GM23338 (cell line): ENCODE results near the gene TSC2. TPM values are rescaled to one million over a fixed set of nuclear protein-coding genes. Genes with fewer than 3 reads are reported as not detected.

Experiments used
- ATAC-seq: fragments of 200-7000 bp; cut with Tn5 transposase; 3 replicates; pipeline ENCODE4 v1.9.1; 2020
- DNase-seq: peaks from one replicate; pipeline ENCODE4 v3.0.0-alpha.2; 2015; ENCODE audit warnings: low spot score
- H2AFZ ChIP-seq: fragments of 200-600 bp; sonication (generic); 2 replicates; pipeline ENCODE4 v1.8.0; 2016; ENCODE audit warnings: antibody characterized with exemption, mild to moderate bottlenecking, moderate library complexity
- H3F3A ChIP-seq: fragments of 200-600 bp; sonication (generic); replicated peaks from 2 replicates; pipeline ENCODE4 v1.8.0; 2017; ENCODE audit warnings: antibody characterized with exemption, mixed run types, low read depth
- H3K27ac ChIP-seq: fragments of 200-600 bp; sonication (generic); 2 replicates; pipeline ENCODE4 v1.6.1; 2016; ENCODE audit warnings: low read depth
- H3K27me3 ChIP-seq: fragments of 200-600 bp; sonication (generic); 2 replicates; pipeline ENCODE4 v1.8.0; 2016; ENCODE audit warnings: mild to moderate bottlenecking, mixed run types, moderate library complexity; ENCODE audit not compliant: insufficient read depth
- H3K36me3 ChIP-seq: fragments of 200-600 bp; sonication (generic); 2 replicates; pipeline ENCODE4 v1.8.0; 2016; ENCODE audit warnings: mild to moderate bottlenecking; ENCODE audit not compliant: insufficient read depth
- H3K4me1 ChIP-seq: fragments of 200-600 bp; sonication (generic); 2 replicates; pipeline ENCODE4 v1.8.0; 2016; ENCODE audit warnings: mild to moderate bottlenecking, moderate library complexity; ENCODE audit not compliant: insufficient read depth
- H3K4me2 ChIP-seq: fragments of 200-600 bp; sonication (generic); 2 replicates; pipeline ENCODE4 v1.7.1; 2017; ENCODE audit warnings: mixed run types
- H3K4me3 ChIP-seq: fragments of 200-600 bp; sonication (generic); 2 replicates; pipeline ENCODE4 v1.6.1; 2016; ENCODE audit warnings: mixed run types
- H3K79me2 ChIP-seq: fragments of 200-600 bp; sonication (generic); replicated peaks from 2 replicates; pipeline ENCODE4 v1.8.0; 2017; ENCODE audit warnings: mild to moderate bottlenecking; ENCODE audit not compliant: insufficient read depth
- H3K9me2 ChIP-seq: fragments of 200-600 bp; sonication (generic); 2 replicates; pipeline ENCODE4 v1.8.0; 2017; ENCODE audit not compliant: insufficient read depth
- H4K20me1 ChIP-seq: fragments of 200-600 bp; sonication (generic); replicated peaks from 2 replicates; pipeline ENCODE4 v1.8.0; 2017; ENCODE audit warnings: mild to moderate bottlenecking; ENCODE audit not compliant: insufficient read depth
- H3K27ac Mint-ChIP-seq: 2 replicates; pipeline ENCODE4 v1.8.0; 2020; ENCODE audit warnings: inconsistent platforms, mild to moderate bottlenecking, moderate library complexity, mixed read lengths
- H3K27me3 Mint-ChIP-seq: 3 replicates; pipeline ENCODE4 v1.8.0; 2022; ENCODE audit warnings: low read depth, mild to moderate bottlenecking, moderate library complexity, mixed read lengths, inconsistent platforms; ENCODE audit not compliant: insufficient read depth, poor library complexity
- H3K36me3 Mint-ChIP-seq: 3 replicates; pipeline ENCODE4 v1.8.0; 2021; ENCODE audit warnings: low read depth, mild to moderate bottlenecking, inconsistent platforms, moderate library complexity, mixed read lengths
- H3K4me1 Mint-ChIP-seq: 3 replicates; pipeline ENCODE4 v1.8.0; 2020; ENCODE audit warnings: mild to moderate bottlenecking, inconsistent platforms, mixed read lengths
- H3K4me3 Mint-ChIP-seq: 3 replicates; pipeline ENCODE4 v1.8.0; 2021; ENCODE audit warnings: moderate library complexity, mild to moderate bottlenecking, inconsistent platforms, mixed read lengths
- H3K9me3 Mint-ChIP-seq: 3 replicates; pipeline ENCODE4 v1.8.0; 2020; ENCODE audit warnings: moderate library complexity, mild to moderate bottlenecking, inconsistent platforms, mixed read lengths
- CREB1 ChIP-seq: fragments of 250-450 bp; sonication (Bioruptor Pico); IDR thresholded peaks from 2 replicates; pipeline ENCODE4 v1.5.0; 2020; ENCODE audit warnings: low read depth, mild to moderate bottlenecking, moderate library complexity
- CTCF ChIP-seq, 2 experiments: fragments of 200-600 bp in 1 of 2; sonication (generic) in 1 of 2; conservative IDR thresholded peaks; 2 replicates each; pipeline versions ENCODE4 v1.5.1 to v1.6.1; 2016 to 2017; ENCODE audit warnings: antibody characterized with exemption in 2 of 2, low read depth in 2 of 2, mild to moderate bottlenecking in 2 of 2, moderate library complexity in 1 of 2
- EZH2 ChIP-seq: fragments of 200-600 bp; sonication (generic); IDR thresholded peaks from one replicate; pipeline ENCODE4 v1.8.0; 2017; ENCODE audit warnings: antibody characterized with exemption, mild to moderate bottlenecking, low read depth; ENCODE audit not compliant: unreplicated experiment
- NANOG ChIP-seq: IDR thresholded peaks from 2 replicates; pipeline ENCODE4 v1.6.1; 2016; ENCODE audit warnings: antibody characterized with exemption, borderline replicate concordance
- POLR2AphosphoS5 ChIP-seq: IDR thresholded peaks from 2 replicates; pipeline ENCODE4 v1.6.1; 2016; ENCODE audit warnings: antibody characterized with exemption, low read depth
- REST ChIP-seq: IDR thresholded peaks from one replicate; pipeline ENCODE4 v1.6.1; 2018; ENCODE audit warnings: antibody characterized with exemption; ENCODE audit not compliant: unreplicated experiment
- STAT1 ChIP-seq: IDR thresholded peaks from one replicate; pipeline ENCODE4 v1.6.1; 2016; ENCODE audit warnings: antibody characterized with exemption; ENCODE audit not compliant: unreplicated experiment
- ZNF114 ChIP-seq: fragments of 250-450 bp; sonication (Bioruptor Pico); IDR thresholded peaks from 2 replicates; pipeline ENCODE4 v1.5.0; 2020; ENCODE audit warnings: mild to moderate bottlenecking, moderate library complexity
- ZNF462 ChIP-seq: fragments of 250-450 bp; sonication (Bioruptor Pico); IDR thresholded peaks from 2 replicates; pipeline ENCODE4 v1.5.0; 2020; ENCODE audit warnings: mild to moderate bottlenecking, moderate library complexity
- polyA plus RNA-seq: library from polyadenylated mRNA; unstranded; fragments of >200 nt; fragmentation: Nextera tagmentation; extraction: Ambion mirVana; gene quantifications from 2 replicates; pipeline ENCODE4 v1.2.1, GENCODE V29; 2016
- total RNA-seq: library from RNA; depleted of rRNA; stranded (reverse); fragments of >200 nt; shearing (Covaris generic); gene quantifications from 2 replicates; pipeline ENCODE4 v1.2.3, GENCODE V29; 2014

Gene TSC2
- total and polyA plus RNA-seq, 2 experiments from 2014 or later = 40.5 to 93.0 TPM

GRCh38 chr16:2079991-2080390, 32.2 kb downstream of the TSC2 start:
- no peaks in the 10 kb centered on the region for H3K4me1 ChIP-seq
- no peak overlapping the region for H2AFZ ChIP-seq
- Mint-ChIP-seq H3K36me3 (peaks cover 5% of the 10 kb centered on the region; the same call in 1 of the 3 replicates), H3K4me1 (no peaks in the 10 kb centered on the region), H3K27me3 (peaks cover 3% of the 10 kb centered on the region), H3K4me3 (no peak overlapping the region), H3K9me3 (no peaks in the 10 kb centered on the region), H3K27ac (no peak overlapping the region)
- H3K36me3 ChIP-seq = no peaks in the 10 kb centered on the region
- no peaks in the 10 kb centered on the region for H4K20me1 ChIP-seq
- no peak overlapping the region for H3K27ac ChIP-seq
- H3F3A ChIP-seq = no peaks in the 10 kb centered on the region
- TF ChIP-seq CREB1 (CRISPR knock-in tag) = no peak
- TF ChIP-seq NANOG = no peak
- no peak for TF ChIP-seq POLR2AphosphoS5
- no peak for TF ChIP-seq ZNF114 (CRISPR knock-in tag)
- TF ChIP-seq STAT1 = no peak
- TF ChIP-seq ZNF462 (CRISPR knock-in tag) = no peak
- TF ChIP-seq CTCF (conservative IDR thresholded peaks at IDR 0.05; ENCODE audit: low read depth in 2 of 2) = no peak
- no peak for TF ChIP-seq EZH2
- TF ChIP-seq REST = no peak
- ATAC-seq (no peak), DNase-seq (no peak)
- no peaks in the 10 kb centered on the region for H3K27me3 ChIP-seq
- H3K9me2 ChIP-seq = no peaks in the 10 kb centered on the region
- H3K4me2 ChIP-seq = no peak overlapping the region
- H3K79me2 ChIP-seq = no peaks in the 10 kb centered on the region
- H3K4me3 ChIP-seq = no peak overlapping the region
